Activated gamma-delta T cell (primary cell): ENCODE results near the gene KCNQ4.
A peak's percentile ranks its signal among the peaks of the same experiment; 100 is the strongest.

Source experiments
- DNase-seq: peaks from one replicate; lab custom pipeline; 2025; lab: John Stamatoyannopoulos, UW

Gene KCNQ4

DNA sequence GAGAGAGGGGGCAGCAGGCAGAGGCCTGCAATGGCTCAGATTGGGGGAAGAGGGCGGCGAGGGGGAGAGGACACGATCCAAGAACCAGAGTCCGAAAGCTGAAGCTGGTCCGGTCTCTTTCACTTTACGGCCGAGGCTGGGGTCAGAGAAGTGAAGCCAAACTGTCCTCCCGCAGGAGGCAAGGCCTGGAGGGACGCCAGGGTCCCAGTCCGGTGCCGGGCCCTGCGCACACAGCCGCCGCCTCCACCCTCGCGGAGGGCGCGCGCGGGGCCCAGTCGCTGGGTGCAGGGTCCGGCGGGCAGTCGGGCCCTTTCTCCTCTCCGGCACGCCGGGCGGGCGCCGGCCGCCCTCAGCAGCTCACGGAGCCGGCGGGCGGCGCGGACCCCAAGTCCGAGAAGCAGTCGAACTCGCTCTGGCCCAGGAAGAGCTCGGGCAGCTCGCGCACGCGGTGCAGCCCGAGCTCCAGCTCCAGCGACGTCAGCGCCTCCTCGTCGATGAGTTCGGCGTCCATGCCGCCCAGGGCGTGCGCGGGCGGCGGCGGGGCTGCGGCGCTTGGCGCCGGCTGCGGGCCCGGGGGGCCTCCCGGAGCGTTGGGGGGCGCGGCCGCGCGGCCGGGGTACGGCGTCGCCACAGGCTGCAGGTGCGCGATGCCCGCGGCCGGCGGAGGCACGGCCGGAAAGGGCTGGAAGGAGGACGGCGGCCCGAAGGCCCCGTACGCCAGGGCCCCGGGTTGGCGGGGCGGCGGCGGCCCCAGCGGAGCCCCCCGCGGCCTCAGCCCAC lies 77.8 kb downstream of the KCNQ4 start:
- DNase-seq, result no peak

DNA sequence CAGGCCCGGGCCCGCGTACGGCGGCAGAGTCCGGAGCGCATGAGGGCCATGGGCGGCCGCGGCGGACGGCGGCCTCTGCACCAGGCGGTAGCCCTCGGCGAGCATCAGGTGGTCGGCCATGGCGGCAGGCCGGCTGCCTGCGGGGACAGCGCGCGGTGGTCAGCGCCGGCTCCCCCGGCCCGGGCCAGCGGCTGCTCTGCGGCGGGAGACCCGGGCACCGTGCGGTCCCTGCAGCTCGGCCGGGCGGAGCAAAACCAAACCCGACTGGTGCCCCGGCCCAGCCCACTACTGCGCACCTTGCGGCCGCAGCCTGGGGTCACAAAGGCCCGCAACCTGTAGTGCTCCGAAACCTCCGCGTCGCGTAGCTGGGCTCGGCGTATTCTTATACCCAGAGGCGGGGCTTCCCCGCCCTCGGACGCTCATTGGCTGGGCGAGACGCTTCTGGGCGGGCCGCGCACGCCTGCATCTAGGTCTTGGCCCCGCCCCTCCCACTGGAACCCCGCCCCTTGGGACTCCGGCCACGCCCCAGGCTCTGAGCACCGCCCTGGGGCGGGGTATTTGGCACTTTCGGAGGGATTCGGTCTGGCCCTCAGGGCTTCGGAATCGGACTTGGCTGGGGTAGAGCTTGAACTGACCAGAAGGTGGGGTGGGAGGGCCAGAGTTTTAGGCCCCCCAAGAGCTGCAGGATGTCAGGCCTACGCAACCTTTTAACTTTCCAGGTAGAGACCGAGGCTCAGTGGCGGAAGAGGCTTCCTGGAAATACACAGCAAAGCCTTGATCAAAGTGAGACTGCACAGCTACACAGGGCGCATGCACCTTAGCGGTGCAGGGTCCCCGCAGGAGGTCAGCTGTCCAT lies 78.6 kb downstream of the KCNQ4 start, which contains the start of gene CITED4:
TSS of gene CITED4 (minus strand) at position 356 of the 856 bp plus-strand sequence. CDS start at position 120, 236 bp downstream.
- peak; percentile 92 for DNase-seq

DNA sequence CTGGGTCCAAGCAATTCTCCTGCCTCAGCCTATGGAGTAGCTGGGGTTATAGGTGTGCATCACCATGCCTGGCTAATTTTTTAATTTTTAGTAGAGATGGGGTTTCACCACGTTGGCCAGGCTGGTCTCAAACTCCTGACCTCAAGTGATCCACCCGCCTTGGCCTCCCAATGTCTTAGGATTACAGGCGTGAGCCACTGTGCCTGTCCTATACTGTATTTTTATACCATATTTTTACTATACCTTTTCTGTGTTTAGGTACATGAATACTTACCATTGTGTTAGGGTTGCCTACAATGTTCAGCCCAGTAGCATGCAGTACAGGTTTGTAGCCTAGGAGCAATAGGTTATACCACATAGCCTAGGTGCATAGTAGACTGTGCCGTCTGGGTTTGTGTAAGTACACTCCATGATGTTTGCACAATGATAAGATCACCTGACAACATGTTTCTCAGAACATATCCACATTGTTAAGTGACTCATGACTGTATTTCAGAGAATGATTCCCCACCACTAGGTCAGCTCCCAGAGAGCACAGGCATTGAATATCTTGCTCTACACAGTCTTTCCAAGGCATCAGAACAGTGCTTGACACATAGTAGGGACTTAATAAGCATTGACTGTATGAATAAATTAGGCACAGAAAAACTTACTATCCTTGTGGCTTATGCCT lies 84.6 kb downstream of the KCNQ4 start:
- DNase-seq, result no peak

- DNase-seq, result no peak
Observed at GRCh38 chr1:40870135-40870728, 86.6 kb downstream of the KCNQ4 start.

GRCh38 chr1:40872276-40872675 lies 88.7 kb downstream of the KCNQ4 start:
- DNase-seq, result no peak

GRCh38 chr1:40873863-40874472 lies 90.4 kb downstream of the KCNQ4 start:
- DNase-seq, result no peak

- no peak for DNase-seq
Observed at GRCh38 chr1:40876436-40876761, 92.8 kb downstream of the KCNQ4 start.

DNA sequence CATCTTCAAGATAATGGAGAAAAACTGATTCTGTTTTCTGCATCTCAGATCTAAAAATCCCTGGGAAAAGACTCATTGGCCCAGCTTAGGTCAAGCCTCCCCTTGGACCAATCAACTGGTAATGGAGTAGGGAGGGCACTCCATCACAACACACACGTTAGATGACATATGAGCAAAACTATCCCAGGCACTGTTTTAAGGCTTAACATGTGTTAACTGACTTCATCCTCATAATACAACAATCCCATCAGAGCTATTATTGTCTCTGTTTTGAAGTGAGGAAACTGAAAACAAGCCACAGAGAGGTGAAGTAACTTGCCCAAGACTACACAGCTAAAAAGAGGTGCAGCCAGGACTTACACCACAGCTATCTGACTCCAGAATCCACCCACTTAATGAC lies 93.3 kb downstream of the KCNQ4 start:
- DNase-seq, result no peak

DNA sequence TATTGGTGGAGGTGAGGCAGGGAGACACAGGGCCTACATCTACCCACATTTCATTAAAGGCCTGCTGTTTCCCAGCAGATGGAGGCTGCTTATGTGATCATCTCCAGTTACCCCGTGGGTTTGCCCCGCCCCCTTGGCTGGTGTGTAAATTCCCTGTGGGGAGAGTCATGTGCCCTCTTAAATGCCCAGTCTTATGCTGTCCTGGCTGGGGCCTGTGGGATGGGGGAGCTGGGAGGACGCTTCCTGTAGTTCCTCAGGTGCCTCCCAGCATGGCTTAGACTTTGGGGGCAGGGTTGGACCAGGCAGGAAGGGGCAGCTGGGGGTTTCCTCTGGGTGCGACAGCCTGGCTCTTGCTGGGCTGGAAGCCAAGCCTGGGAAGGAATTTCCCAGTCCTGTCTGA lies 94.1 kb downstream of the KCNQ4 start:
- DNase-seq, result no peak

DNA sequence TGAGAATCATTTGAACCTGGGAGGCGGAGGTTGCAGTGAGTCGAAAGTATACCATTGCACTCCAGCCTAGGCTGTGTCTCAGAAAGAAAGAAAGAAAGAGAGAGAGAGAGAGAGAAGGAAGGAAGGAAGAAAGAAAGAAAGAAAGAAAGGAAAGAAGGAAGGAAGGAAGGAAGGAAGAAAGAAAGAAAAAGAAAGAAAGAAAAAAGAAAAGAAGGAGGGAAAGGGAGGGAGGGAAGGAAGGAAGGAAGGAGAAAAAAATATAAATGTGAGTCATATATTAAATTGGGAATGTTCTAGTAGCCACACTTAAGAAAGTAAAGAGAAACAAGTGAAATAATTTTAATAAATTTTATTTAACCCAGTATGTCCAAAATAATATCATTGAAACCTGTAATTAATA lies 95.3 kb downstream of the KCNQ4 start:
- DNase-seq, result no peak

GRCh38 chr1:40879482-40880175 lies 96.0 kb downstream of the KCNQ4 start:
- no peak for DNase-seq

- no peak for DNase-seq
Observed at GRCh38 chr1:40880813-40881549, 97.4 kb downstream of the KCNQ4 start.

DNA sequence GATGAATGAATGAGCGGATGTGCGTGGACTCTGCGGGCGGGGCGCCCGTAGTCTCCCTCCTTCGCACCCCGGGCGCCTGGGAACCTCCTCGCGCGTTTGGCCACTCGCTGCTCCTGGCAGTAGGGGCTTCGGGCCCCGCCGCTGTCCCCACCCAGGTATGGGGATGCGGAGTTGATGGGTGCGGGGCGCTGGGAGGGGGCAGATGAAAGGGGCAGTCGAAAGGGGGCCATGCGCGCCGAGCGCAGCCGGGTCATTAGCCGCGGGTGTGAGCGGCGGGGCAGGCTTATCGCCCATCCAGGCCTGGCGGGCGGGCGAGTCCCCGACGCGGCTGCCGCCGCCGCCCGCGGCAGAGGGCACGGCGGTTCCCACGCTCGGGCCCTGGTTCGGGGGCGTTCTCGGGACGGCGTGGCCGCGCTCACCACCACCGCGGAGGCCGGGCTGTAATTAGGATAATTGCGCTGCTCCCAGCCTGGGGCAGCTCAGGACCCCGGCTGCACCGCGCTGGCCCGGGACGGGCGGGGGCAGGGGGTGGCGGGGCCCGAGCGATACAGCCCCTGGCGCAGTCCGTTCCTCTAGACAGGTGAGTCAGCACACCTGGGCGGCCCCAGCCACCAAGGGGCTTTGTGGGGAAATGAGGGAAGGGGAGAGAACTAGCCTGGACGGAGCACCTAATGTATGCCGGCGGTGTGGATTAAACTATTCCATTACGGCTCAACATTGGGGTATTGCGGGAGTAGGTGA lies 100.6 kb downstream of the KCNQ4 start:
- DNase-seq, result no peak

DNA sequence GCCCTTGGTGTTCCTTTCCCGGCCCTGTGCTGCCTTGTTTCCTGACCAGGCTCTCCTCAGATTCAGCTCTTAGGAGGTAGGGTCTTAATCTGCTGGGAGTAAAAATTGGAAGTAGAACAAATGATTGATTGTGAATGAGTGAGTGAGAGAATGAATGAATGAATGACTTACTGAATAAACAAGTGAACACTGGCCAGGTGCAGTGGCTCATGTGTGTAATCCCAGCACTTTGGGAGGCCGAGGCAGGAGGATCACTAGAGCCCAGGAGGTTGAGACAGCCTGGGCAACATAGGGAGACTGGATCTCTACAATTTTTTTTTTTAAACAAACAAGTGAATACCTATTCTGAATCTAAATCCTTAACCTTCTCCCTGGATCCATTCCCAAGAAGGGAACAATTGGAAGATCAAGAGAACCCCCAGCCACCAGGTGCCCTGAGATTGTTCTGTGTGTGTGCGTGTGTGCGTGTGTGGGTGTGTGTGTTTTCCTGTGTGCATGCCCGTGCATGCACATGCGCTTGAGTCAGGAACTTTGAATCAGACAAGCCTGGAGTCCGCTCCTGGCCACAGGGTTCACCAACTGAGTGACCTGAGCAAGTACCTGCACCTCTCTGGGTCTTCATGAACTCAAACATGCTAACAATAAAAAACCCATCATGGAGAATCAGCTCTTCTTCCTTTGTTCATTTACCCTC lies 102.9 kb downstream of the KCNQ4 start:
- DNase-seq, result no peak

DNA sequence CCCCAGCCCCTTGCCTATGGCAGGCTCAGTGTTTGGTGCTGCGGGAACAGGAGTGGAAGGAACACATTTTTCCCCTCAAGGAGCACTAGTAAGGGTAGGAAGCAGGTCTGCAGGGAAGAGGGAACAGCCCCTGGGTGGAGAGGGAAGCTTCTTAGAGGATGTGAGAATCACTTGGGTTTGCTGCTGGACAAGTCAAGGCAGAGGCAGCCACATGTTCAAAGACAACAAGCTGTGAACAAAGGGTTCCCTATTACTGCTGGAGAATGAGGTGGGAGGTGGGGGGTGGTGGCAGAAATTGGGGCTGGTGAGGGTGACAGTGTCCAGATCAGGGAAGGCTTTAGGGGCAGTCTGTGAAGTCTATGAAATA lies 103.4 kb downstream of the KCNQ4 start:
- DNase-seq, result no peak

- no peak for DNase-seq
Observed at GRCh38 chr1:40887652-40888051, 104.1 kb downstream of the KCNQ4 start.
